NK-92 (cell line): ENCODE results near the gene OSTM1.
A peak's percentile ranks its signal among the peaks of the same experiment; 100 is the strongest.

Source experiments
- DNase-seq: peaks from one replicate; lab custom pipeline; 2025; ENCODE audit not compliant: unreplicated experiment; lab: John Stamatoyannopoulos, UW

OSTM1 gene, protein sequence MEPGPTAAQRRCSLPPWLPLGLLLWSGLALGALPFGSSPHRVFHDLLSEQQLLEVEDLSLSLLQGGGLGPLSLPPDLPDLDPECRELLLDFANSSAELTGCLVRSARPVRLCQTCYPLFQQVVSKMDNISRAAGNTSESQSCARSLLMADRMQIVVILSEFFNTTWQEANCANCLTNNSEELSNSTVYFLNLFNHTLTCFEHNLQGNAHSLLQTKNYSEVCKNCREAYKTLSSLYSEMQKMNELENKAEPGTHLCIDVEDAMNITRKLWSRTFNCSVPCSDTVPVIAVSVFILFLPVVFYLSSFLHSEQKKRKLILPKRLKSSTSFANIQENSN

DNA sequence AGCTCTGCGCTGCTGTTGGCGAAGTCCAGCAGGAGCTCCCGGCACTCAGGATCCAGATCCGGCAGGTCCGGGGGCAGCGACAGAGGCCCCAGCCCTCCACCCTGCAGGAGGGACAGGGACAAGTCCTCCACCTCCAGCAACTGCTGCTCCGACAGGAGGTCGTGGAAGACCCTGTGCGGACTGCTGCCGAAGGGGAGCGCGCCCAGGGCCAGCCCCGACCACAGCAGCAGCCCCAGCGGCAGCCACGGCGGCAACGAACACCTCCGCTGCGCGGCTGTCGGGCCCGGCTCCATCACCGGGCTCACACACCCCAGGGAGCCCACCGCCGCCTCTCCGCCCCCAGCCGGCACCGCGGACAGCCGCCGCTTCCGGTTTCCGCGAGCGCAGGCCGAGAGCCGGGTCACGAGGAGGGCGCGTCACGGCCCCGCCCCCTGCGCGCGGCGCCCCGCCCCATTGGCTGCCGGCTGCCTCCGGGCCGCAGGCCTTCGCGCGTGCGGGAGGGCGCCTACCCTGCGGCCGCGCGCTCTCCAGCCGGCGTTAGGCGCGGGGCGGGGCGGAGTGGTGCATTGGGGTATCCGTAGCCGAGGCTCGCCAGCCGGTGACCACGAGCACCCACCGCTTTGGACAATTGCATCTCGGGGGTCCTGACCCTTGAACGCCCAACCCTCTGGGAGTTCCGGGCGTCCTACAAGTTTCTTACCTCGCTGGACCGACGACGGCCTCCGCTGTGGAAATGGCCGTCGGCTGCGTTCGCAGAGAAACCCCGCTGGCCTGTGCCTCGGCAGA, at the start of gene OSTM1:
OSTM1 (minus strand) TSS at position 383 of the 786 bp plus-strand sequence; CDS start at position 293, 90 bp downstream.
- DNase-seq, result peak; percentile 65

DNA sequence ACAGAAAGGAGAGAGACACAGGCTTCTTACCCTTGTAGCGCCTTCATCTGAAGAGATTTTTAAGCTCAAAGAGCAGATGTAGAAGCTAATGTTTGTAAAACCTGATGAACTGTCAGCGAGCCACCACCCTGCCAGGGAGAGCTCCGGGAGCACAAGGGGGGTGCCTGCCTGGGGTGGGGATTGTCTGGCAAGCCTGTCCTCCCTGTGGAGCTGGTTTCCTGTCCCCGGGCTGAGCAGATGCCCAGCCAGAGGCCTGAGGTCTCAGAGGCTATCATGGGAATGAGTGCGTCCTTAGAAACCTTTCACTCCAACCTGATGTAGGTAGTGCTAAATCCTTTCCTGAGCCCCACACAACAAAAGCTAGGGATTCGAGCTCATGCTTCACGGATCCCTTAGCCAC, 49.4 kb upstream of the OSTM1 start:
- no peak for DNase-seq

DNA sequence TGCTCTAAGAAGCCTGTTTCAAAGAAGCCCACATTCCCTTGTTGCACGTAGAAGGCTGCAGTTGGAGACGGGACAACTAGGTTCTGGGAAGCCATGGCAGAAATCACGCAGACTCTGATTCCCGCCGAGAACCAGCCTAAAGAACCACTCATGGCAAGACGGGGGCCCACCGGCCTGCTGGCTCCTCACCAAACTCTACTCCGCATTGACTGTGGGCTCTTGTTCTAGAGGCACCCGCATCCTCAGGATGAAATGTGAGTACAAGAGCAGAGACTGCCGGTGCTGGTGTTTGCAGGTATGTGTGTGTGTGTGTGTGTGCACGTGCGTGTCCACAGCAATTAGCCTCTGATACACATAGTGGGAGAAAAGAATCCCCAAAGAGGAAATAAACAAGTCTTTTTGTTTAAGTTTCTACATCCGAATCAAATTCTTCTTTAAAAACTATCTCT, 49.0 kb upstream of the OSTM1 start:
- no peak for DNase-seq

DNA sequence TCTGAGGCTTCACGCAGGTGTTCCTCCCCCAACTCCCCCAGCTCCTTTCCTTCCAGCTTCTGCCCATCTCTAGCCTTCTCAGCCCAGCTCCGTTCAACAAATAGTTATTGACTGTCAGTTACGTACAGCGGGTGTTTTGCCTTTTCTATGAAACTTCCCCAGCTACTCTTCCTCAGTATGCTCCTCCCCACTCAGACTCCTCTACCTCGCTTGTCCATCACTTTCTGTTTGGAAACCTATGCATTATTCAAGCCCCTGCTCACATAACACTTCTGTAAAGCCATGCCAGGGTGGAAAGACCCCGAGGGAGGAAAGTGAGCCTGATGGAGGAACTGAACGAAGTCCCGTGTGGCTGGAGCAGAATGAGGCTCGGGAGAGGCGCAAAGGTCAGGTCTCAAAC, 47.1 kb upstream of the OSTM1 start:
- no peak for DNase-seq

DNA sequence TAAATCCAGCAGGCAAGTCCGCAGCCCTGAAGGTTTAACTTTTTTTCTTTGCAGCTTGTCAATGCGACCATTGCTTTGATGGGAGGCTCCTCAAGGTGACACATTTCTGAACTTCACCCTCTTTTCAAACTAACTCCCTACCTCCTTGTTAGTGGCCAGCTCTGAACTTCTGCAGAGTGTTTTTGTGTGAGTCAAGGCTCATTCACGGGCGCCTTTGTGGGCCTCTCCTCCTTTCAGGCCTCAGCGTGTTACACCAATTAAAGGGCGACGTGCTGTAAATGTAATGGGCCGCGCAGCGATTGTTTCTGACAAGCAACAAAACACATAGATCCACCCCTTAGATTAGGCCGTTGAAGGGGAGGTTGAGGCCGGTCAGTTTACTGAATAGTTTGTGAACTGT, 45.8 kb upstream of the OSTM1 start:
- DNase-seq, result no peak

DNA sequence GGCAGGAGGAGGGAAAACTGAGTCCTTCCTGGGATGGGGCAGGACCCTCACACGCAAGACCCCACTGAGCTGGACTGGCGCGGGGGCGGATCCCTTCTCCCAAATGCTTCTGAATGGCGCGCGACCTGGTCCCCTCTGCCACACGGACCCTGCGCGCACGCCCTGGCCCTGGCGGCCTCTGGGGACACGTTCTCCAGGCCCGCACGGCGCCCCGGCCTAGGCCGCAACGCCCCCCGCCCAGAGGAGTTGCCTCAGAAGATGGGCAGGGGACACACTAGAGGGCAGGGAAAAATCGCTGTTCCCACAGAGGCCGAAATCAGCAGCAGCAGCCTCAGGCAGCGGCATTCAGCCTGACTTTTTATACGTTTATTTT, 45.2 kb upstream of the OSTM1 start:
- no peak for DNase-seq

DNA sequence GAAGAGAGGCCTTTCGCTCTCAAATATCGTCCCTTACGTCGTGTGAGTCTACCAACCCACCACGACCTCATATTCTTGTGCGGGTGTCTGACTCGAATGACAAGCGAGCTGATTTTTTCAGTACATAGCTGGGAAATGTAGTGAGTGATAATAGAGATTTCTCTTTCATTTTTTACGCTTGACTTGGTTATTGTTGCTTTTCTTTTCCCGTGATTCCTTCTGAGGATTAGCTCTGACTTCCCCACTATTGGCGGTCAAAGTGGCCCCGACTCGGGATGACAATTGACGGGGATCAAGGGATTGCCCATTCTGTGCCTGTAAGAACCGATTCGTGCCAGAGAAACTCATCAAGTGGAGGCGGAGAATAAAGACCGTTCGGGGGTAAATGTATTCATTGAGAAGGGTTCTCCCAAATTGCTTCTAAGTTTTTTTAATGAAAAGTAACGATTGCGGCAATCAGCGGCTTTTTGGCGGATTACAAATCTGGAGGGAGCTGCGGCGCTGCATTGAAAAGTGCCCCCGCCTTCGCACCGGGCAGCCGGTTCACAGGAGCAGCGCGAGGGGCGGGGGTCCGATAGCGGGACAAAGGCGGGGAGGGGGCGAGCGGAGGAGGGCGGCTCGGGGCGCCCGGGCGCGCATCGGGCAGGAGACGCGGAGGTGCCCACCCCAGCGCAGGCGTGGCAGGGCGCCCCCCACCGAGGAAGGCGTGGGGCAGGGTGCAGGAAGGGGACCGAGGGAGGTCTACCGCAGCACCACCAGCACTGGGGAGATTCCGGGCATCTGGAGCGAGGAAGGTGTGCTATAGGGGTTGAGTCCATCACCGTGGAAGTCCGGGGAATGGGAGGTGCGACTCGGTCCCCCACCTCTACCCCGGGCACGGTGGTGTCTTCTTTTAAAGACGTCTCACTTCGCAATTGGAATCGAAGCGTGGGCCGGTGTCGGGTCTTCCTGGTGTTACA, 44.5 kb upstream of the OSTM1 start:
- no peak for DNase-seq

DNA sequence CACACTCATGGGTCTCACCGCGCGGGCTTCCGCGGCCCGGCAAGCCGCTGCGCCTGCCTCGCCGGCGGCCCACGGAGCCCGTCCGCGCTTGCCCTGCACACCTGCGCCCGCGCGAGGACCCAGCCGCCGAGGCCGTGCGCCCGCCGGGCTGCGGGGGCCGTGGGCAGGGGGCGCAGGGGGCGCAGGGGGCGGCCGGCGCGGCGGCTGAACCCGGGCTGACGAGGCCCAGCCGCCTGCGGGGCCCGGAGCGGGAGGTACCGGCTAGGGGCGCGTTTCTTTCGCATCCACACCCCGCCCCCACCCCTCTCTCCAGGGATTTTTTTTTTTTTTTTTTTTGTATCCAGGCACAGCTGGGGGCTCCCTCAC, 43.8 kb upstream of the OSTM1 start:
- DNase-seq, result no peak

DNA sequence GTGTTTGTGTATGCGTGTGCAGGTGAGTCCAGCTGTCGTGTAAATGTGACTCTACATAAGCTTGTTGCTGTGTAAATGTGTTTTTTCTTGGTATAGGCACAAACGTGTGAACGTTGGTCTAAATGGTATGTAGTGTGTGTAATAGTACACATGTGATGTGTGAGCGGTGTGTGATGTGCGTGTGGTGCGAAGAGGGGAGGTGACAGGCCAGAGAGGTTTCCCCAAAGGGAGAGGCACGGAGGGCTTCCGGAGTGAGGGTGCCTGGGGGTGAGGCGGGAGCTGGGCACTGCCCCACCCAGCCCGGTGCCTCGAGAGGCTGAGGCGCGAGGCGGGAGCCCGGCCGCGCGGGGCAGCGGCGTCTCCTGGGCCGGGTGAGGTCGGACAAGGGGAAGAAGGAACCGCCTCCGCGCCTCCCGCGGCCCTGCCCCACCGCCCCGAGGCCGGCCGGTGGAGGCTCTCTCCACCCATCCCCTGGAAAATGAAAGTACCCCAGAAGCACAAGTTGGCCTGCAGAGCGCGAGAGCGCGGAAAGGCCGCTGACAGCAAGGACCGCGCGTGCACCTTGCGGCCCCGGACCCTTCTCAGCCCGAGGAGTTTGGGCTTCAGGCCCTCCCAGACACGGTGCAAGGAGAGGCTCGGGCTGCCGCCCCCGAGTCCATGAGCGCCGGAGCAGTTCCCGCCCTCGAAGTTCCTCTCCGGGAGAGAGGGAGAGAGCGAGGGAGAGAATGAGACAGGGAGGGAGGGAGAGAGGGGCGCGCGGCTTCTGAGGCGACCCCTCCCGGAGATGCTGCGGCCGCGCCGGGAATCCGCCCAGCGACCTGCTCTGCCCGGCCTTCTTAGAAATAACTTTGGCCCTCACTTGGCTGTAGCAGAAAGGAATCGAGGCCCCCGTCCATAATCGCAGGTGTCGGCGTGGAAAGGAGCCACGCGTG, 43.2 kb upstream of the OSTM1 start:
- DNase-seq, result no peak

DNA sequence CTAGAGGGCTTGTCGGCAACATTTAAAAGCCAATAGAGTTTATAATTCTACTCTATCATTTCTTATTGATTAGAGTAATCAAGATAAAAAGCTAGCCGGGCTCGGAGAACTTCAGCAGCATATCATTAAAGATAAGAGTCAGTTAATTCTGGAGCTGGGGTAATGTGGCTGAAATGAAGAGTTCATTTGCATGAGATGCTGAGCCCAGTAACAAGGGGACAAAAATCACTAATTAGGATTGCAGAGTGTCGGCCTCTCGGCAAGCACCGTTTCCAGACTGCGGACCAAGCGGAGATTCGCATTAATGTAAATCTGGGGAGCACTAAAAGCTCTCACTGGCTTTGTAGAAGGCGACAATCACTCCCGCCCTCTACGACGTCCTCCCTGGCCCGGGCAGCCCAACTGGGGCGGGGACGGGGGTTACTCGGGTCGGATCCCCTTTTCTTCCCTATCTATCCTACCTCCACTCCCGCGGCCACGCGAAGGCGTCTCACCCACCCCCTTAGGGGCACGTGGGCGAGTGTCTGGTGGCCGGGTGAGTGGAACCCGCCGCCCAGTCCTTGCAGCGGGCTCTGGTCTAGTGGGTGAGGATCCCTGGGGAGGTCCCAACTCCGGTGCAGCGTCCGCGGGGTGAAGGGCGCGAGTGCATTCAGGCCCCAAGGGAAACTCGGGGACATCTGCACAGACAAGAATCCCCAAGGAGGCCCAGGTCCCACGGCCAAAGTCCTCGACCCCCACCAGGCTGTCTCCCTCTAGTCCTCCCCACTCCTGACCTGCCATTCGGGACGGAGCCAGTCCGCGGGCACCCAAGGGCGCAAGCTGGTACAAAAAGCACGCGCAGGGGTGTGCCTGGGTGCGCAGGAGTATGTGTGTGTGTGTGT, 42.2 kb upstream of the OSTM1 start:
- no peak for DNase-seq

DNA sequence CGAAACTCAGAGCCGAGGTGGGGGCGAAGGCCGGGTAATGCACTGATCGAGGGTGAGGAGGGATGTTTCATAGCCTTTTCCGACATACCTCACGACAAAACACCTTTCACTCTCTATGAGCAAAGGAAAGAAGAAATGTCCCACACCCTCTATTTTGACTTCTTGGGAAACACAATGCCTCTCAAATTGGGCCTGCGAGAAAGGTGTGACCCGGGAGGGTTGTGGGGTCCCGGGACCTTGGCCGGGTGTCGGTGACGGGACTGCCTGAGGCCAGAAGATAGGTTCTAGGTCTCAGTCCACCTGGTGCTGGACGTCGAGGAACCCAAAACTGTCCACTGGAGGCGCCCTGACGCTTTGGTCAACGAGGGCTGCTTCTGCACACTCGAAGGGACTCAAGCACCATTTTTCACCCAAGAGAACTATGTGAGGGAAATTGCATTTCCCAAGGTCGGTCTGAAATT, 41.1 kb upstream of the OSTM1 start:
- DNase-seq, result no peak

DNA sequence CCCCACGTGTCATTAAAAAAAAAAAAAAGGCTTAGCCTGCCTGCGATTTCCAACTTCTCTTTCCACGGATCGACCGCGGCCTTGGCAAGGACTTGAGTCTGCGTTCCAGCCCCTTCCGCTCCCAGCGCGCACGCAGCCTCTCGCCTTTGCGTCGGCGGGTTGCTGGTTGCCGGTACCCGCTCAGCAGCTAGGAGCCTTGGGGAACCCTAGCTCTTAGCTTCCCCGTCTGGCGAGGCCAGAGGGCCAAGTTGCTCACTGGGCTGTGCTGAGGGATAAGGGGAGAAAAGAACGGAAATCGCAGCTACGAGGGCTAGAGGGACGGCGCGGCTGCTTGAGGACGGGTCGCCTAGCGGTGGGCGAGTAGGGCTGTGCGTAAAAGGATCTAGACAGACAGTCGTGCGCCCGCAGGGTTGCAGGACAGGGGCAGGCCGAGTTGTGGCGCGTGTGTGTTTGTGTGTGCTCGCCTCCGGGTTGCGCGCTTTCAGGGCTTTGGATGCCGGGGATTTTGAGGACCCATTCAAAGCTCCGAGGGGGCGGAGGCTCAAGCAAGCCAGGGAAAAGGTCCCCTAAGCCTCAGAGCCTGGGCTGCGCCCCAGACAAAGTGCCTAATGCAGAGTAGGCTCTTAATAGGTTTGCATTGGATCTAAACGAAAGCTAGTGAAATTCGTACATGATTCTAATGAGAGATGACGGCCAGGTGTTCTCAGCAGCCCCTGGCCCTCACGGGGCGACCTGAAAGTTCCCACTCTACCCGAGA, 40.5 kb upstream of the OSTM1 start:
- no peak for DNase-seq

DNA sequence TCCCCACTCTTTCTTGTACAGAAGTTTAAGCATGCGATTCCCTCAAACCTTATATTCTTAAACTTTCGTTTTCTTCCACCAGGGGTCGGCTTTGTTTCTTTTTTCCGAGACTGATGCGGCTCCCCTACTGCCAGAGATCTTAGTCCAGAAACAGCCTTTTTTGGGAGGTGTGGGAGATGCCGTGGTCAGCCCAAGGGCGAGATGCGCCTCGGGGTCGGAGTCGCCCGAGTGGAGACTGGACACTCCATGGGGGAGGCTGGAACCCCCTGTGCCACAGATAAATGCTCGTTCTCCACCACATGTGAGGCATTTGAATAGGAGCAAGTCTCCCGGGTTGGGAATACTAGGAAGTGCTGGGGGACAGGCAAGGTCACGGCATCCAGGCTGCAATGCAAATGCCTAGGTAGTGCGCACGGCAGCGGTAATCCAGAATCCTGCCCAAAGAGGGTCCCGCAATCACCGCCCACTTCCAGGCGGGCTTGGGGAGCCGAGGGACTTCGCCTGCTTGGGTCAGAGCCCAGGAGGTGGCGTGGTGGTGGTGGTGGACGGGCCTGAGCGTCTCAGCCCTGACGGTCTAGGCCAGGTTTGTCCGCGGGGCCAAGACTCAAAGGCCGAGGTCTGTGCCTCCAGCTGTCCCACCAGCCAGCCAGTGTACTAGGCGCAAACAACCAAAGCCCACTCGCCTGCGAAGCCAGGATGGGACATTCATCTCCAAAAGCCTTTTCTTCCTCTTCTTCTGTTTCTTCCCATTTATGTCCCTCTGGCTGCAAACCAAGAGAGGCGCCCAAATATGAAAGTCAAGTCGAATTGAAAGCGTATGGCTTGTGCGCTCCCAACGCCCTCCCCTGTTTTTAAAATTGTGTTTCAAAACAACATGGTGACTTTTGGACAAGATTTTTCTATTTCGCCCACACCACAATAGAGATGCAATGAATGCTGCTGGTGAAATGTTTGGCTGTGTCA, 39.3 kb upstream of the OSTM1 start:
- DNase-seq, result no peak

DNA sequence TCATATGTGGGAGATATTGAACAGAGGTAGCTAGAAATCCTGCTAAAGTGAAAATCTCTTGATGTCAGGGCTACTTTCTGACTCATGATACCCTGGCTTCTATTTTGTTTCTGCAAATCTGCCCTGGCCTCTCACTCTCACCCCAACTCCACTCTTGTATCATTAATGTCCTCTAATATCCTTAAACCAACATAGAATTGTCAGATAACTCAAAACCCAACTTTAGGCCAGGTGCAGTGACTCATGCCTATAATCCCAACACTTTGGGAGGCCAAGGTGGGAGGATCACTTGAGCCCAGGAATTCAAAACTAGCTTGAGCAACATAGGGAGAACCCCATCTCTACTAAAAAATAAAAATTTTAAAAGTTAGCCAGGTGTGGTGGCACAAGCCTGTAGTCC, 33.8 kb upstream of the OSTM1 start:
- DNase-seq, result no peak

DNA sequence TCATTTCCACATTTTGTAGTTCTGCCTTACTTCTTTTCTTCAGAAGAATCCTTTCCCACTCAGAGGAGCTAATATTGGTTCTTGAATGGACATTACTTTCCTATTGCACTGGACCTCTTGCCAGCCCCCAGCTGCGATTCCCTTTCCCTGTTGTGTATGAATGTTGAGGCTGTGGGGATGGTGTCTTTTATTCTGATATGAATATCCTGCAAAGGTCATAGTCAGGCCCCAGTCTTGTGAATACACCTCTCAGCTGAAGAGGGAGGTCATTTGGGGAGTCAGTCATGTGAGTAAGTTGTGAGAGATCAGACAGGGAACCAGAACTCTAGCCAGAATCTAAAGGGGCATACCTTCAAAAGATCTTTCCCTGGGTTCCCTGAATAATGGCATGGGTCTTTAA, 32.6 kb upstream of the OSTM1 start:
- DNase-seq, result no peak

DNA sequence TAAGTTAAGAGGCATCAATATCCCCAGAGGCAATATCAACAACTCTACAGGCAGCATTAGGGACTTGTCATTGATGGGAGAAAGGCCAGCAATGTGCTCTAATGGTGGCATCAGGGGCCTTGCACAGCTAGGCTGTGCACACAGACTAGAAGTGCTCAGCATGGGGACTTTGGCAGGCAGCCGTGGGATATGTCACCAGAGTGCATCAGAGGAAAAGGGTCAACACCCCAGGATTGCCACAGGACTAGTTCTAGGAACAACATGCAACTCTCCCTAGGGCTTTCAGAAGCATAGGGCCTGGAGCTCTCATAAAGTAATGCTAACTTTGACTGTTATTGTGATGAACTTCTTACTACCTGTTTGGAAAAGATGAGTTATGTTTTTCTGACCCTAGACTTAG, 32.2 kb upstream of the OSTM1 start:
- DNase-seq, result no peak

DNA sequence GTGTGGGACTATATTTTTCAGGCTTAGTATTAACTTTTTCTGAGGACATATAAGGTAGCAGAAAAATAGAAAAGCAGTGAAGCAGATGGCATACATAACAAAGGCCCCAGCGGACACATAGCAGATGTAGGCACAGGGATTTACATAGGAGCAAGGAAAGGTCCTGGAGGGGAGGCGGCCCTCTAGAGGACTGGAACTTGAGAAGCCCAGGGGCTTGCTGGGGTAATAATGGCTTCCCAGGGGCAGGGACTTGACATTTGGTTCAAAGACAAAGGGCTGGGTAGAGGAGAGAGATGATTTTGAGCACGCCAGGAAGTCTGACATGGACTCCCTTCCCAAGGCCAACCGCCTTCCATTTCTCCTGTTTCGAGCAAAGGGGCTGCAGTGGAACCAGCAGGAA, 31.7 kb upstream of the OSTM1 start:
- no peak for DNase-seq
